Liver (tissue), 9 donors: ENCODE results near the gene ARVCF. TPM values are rescaled to one million over a fixed set of nuclear protein-coding genes. Genes with fewer than 3 reads are reported as not detected.

Source experiments
- DNase-seq: peaks from one replicate; pipeline ENCODE4 v3.0.0-alpha.2; 2017; ENCODE audit warnings: low spot score
- H3K27ac ChIP-seq, 2 donors: one replicate each; pipeline ENCODE4 v1.7.0; 2013; ENCODE audit warnings: inconsistent platforms in 2 of 2, low read length in 2 of 2, control low read depth in 1 of 2, low read depth in 1 of 2, mild to moderate bottlenecking in 1 of 2
- H3K27me3 ChIP-seq, 4 donors: one replicate each; pipeline versions ENCODE4 v1.6.1 to v1.7.0; 2013; ENCODE audit warnings: low read length in 3 of 4, inconsistent platforms in 1 of 4, mild to moderate bottlenecking in 1 of 4, moderate library complexity in 1 of 4; ENCODE audit not compliant: control insufficient read depth in 4 of 4, insufficient read depth in 4 of 4
- H3K36me3 ChIP-seq, 4 donors: one replicate each; pipeline versions ENCODE4 v1.6.1 to v1.7.0; 2013; ENCODE audit warnings: low read length in 3 of 4, mild to moderate bottlenecking in 3 of 4, low read depth in 1 of 4, moderate library complexity in 1 of 4; ENCODE audit not compliant: control insufficient read depth in 4 of 4, insufficient read depth in 3 of 4
- H3K4me1 ChIP-seq, 4 donors: one replicate each; pipeline versions ENCODE4 v1.6.1 to v1.7.0; 2013; ENCODE audit warnings: low read length in 3 of 4, mild to moderate bottlenecking in 3 of 4, moderate library complexity in 1 of 4; ENCODE audit not compliant: control insufficient read depth in 4 of 4, insufficient read depth in 4 of 4
- H3K4me3 ChIP-seq, 3 donors: one replicate each; pipeline versions ENCODE4 v1.6.1 to v1.7.0; 2013; ENCODE audit warnings: low read length in 3 of 3, control low read depth in 1 of 3, low read depth in 1 of 3, mild to moderate bottlenecking in 1 of 3
- H3K9ac ChIP-seq, 2 donors: one replicate each; pipeline ENCODE4 v1.7.0; 2013; ENCODE audit warnings: low read length in 2 of 2, mild to moderate bottlenecking in 2 of 2, moderate library complexity in 2 of 2, control low read depth in 1 of 2, low read depth in 1 of 2
- H3K9me3 ChIP-seq, 4 donors: one replicate each; pipeline versions ENCODE4 v1.6.1 to v1.7.0; 2013; ENCODE audit warnings: low read length in 3 of 4; ENCODE audit not compliant: control insufficient read depth in 4 of 4
- ATF3 ChIP-seq: IDR thresholded peaks from 2 replicates; pipeline ENCODE4 v1.6.1; 2016; ENCODE audit warnings: antibody characterized with exemption
- CTCF ChIP-seq: fragments of 150-350 bp; IDR thresholded peaks from 2 replicates; pipeline ENCODE4 v1.5.1; 2017; ENCODE audit warnings: improper control_type of control experiment, low read depth, low read length; ENCODE audit not compliant: missing input control
- EGR1 ChIP-seq, 2 donors: IDR thresholded peaks; 2 replicates each; pipeline ENCODE4 v1.6.1; 2016 to 2018; ENCODE audit warnings: antibody characterized with exemption in 2 of 2, low read depth in 2 of 2
- FOXA1 ChIP-seq: IDR thresholded peaks from 2 replicates; pipeline ENCODE4 v1.6.1; 2016; ENCODE audit warnings: antibody characterized with exemption
- FOXA2 ChIP-seq: IDR thresholded peaks from 2 replicates; pipeline ENCODE4 v1.6.1; 2016; ENCODE audit warnings: antibody characterized with exemption
- GABPA ChIP-seq, 2 donors: IDR thresholded peaks in 1 of 2; conservative IDR thresholded peaks in 1 of 2; 2 replicates each; pipeline ENCODE4 v1.6.1; 2016; ENCODE audit warnings: antibody characterized with exemption in 2 of 2, mild to moderate bottlenecking in 1 of 2, moderate library complexity in 1 of 2
- HNF4A ChIP-seq, 2 donors: conservative IDR thresholded peaks; 2 replicates each; pipeline ENCODE4 v1.6.1; 2016; ENCODE audit warnings: antibody characterized with exemption in 2 of 2, mild to moderate bottlenecking in 2 of 2
- HNF4G ChIP-seq: IDR thresholded peaks from 2 replicates; pipeline ENCODE4 v1.6.1; 2016; ENCODE audit warnings: antibody characterized with exemption
- JUND ChIP-seq, 2 donors: IDR thresholded peaks; 2 replicates each; pipeline ENCODE4 v1.6.1; 2016; ENCODE audit warnings: antibody characterized with exemption in 2 of 2
- MAX ChIP-seq: IDR thresholded peaks from 2 replicates; pipeline ENCODE4 v1.6.1; 2016; ENCODE audit warnings: antibody characterized with exemption
- NR2F2 ChIP-seq: IDR thresholded peaks from 2 replicates; pipeline ENCODE4 v1.6.1; 2016; ENCODE audit warnings: antibody characterized with exemption
- RAD21 ChIP-seq, 2 donors: IDR thresholded peaks; 2 replicates each; pipeline ENCODE4 v1.6.1; 2016; ENCODE audit warnings: antibody characterized with exemption in 2 of 2, mild to moderate bottlenecking in 2 of 2
- REST ChIP-seq: IDR thresholded peaks from 2 replicates; pipeline ENCODE4 v1.6.1; 2016; ENCODE audit warnings: antibody characterized with exemption, mild to moderate bottlenecking
- RXRA ChIP-seq, 2 donors: IDR thresholded peaks; 2 replicates each; pipeline ENCODE4 v1.6.1; 2017 to 2018; ENCODE audit warnings: antibody characterized with exemption in 2 of 2, mild to moderate bottlenecking in 1 of 2
- SP1 ChIP-seq: IDR thresholded peaks from 2 replicates; pipeline ENCODE4 v1.6.1; 2018; ENCODE audit warnings: antibody characterized with exemption, mild to moderate bottlenecking
- TAF1 ChIP-seq: conservative IDR thresholded peaks from 2 replicates; pipeline ENCODE4 v1.6.1; 2016; ENCODE audit warnings: antibody characterized with exemption, mild to moderate bottlenecking
- YY1 ChIP-seq: IDR thresholded peaks from 2 replicates; pipeline ENCODE4 v1.6.1; 2016; ENCODE audit warnings: antibody characterized with exemption, mild to moderate bottlenecking
- ZBTB33 ChIP-seq: IDR thresholded peaks from 2 replicates; pipeline ENCODE4 v1.6.1; 2016; ENCODE audit warnings: antibody characterized with exemption
- WGBS: extraction: QIAGEN DNeasy Blood & Tissue Kit; methylation state at CpG from one replicate; pipeline ENCODE4 v1.1.7; 2013; 5-methylcytosine and 5-hydroxymethylcytosine counted together
- polyA plus RNA-seq, 2 donors: library from polyadenylated mRNA; stranded (reverse) in 1 of 2; unstranded in 1 of 2; fragments of 200-250 nt in 1 of 2; fragments of >200 nt in 1 of 2; fragmentation: Nextera tagmentation in 1 of 2; extraction: Ambion mirVana in 1 of 2; gene quantifications; one replicate each; pipeline versions ENCODE4 v1.2.1 to v1.2.3, GENCODE V29; 2013 to 2015
- total RNA-seq, 2 donors: library from RNA; depleted of rRNA; stranded (reverse); fragments of >200 nt; gene quantifications; one replicate each; pipeline ENCODE4 v1.2.3, GENCODE V29; 2014
- donor health status: healthy.
- donor health status: healthy.
- donor health status: healthy.
- donor health status: healthy.
- donor health status: healthy.

Gene ARVCF
- total and polyA plus RNA-seq, 4 donors: 3.8 to 48.8 (median 26.1) TPM

- no peak overlapping the region for H3K4me3 ChIP-seq
- WGBS: 96% methylated on average over 46 of the region's 46 CpGs
- no peak overlapping the region for H3K9ac ChIP-seq
- no peaks in the 10 kb centered on the region for H3K9me3 ChIP-seq
- DNase-seq: no peak
- no peak overlapping the region for H3K27ac ChIP-seq
- H3K4me1 ChIP-seq: peaks cover 21 to 38% (median 32%) of the 10 kb centered on the region in 4 donors
- peaks cover 0 to 12% (median 2%) of the 10 kb centered on the region in 4 donors for H3K36me3 ChIP-seq
- no peak for TF ChIP-seq CTCF
- H3K27me3 ChIP-seq: no peaks in the 10 kb centered on the region
Measured at GRCh38 chr22:19973551-19974267, 42.9 kb downstream of the ARVCF start.

GRCh38 chr22:19972652-19973550 lies 43.7 kb downstream of the ARVCF start:
- WGBS: 93% methylated on average over 50 of the region's 50 CpGs
- TF ChIP-seq HNF4G: no peak
- no peak for TF ChIP-seq TAF1
- TF ChIP-seq ATF3: no peak
- no peak for TF ChIP-seq RAD21 (IDR thresholded peaks at IDR 0.05)
- TF ChIP-seq MAX: no peak
- no peak for TF ChIP-seq JUND (IDR thresholded peaks at IDR 0.05)
- TF ChIP-seq CTCF: no peak
- TF ChIP-seq GABPA (IDR thresholded peaks at IDR 0.05 in 1 of 2, conservative IDR thresholded peaks at IDR 0.05 in 1 of 2): no peak
- TF ChIP-seq HNF4A (conservative IDR thresholded peaks at IDR 0.05): no peak
- TF ChIP-seq YY1: no peak
- no peak for TF ChIP-seq ZBTB33
- TF ChIP-seq SP1: no peak
- no peak for TF ChIP-seq REST
- no peak for TF ChIP-seq NR2F2
- no peak for TF ChIP-seq RXRA (IDR thresholded peaks at IDR 0.05)
- no peak for TF ChIP-seq EGR1 (IDR thresholded peaks at IDR 0.05; ENCODE audit: low read depth in 2 of 2)
- TF ChIP-seq FOXA2: no peak
- no peak for TF ChIP-seq FOXA1
- peaks cover 23 to 46% (median 38%) of the 10 kb centered on the region in 4 donors for H3K4me1 ChIP-seq
- no peak overlapping the region for H3K4me3 ChIP-seq
- no peak overlapping the region for H3K9ac ChIP-seq
- H3K9me3 ChIP-seq: no peaks in the 10 kb centered on the region
- peaks cover 0 to 5% (median 2%) of the 10 kb centered on the region in 4 donors for H3K36me3 ChIP-seq
- DNase-seq: no peak
- peak overlapping the region; percentile 85 to 91 for H3K27ac ChIP-seq
- H3K27me3 ChIP-seq: no peaks in the 10 kb centered on the region
